ENCODE results near the gene ERMN.

The ERMN gene

GRCh38 chr2:157329524-157329923, 3.9 kb upstream of the ERMN start:
- DNase-seq: peak; percentile 83

DNA sequence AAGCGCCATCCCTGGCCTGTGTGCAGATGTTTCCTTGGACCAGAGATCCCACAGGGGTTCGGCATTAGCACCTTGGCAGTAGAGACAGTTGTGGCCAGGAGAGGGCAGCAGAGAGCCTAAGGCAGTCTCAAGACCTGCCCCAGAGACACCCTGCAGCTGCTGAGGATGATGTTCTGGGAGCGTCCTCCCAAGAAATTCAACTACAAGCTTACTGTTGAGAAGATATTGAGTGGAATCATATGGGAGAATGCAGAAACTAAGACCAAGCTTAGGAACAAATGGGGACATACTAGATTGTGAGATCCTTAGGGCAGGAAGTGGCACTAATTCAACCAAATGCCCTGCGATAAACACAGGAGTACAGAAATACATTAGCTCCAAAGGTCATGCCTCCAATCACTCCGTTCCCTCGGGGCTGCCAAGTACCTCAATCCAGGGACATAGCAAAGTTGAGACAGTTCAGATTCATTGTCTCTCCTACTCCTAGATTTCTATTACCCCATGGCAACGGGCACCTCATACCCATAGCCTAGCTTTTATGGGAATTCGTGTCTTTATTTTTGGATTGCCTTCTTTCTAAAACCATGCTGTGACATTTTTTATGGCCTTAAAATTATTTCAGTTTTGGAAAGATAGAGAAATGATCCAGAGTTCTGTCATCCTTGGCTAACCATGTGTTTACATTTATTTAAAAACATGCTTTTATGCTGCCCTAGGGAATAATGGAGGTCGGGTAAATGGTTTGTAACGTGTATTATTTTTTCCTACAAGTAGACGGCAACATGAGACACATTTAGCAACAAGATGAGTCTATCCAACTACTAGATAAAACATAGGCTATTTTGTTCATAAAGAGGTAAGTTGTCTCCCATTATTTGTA, 2.2 kb upstream of the ERMN start:
- DNase-seq: peak; percentile 67

- no peak for DNase-seq
These were observed 1.6 kb upstream of the ERMN start for GRCh38 chr2:157327200-157327599.

GRCh38 chr2:157326698-157327097, 1.1 kb upstream of the ERMN start:
- no peak for DNase-seq

- DNase-seq: no peak
These were observed 1.2 kb downstream of the ERMN start for GRCh38 chr2:157324331-157324843.

DNA sequence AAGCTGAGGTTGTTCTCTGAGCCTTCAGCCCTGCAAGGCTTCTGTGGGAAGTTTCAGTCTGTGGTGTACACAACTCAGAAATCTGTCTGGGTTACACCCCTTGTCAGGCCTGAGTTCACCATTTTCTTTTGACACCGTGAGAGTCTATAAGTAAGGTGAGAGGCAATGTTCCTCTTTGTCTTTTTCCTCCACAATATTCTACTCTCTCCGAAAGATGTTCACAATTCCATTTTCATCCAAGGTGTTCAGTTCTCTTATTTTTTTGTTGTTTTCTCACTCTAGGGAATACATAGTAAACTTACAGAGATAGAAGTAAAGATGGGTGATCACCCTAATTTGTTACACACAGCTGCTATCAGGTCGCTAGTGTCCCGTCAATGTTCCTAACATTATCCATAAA, 3.2 kb downstream of the ERMN start:
- no peak for DNase-seq

DNA sequence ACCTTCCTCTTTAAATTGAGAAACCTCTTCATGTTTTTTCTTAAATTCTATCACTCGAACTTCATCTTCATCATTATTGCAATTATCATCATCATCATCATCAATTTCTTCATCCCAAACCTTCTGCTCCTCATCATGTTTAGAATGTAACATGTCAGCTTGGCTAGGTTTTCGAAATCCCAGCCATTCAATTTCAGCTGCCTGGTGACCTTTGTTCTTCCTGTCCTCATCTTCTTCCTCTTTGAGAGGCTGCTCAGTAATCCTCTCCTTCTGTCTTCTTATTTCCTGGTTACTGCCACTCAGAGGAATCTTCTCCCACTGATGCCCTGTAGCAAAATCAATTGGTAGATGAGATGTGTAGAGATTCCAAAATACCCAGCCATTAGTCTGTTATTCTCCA, 4.2 kb downstream of the ERMN start:
- no peak for DNase-seq

DNA sequence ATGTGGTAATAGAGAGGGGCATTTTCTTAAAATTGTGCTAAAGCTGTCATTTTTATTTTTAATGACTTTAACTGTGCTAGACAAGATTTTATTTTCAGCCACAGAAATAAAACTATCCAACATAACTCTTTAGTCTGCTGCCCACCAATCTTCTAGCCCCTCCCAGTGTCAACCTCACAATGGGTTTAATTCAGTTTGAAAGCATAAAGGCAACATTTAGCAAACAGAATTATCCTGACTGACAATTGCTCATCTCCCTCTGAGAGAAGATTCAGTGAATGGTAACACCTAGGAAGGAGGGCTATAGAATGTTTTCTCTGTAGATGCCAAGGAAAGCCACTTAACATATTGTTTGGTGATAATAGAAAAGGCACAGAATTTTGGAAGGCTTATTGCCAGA, 5.2 kb downstream of the ERMN start:
- DNase-seq: no peak

DNA sequence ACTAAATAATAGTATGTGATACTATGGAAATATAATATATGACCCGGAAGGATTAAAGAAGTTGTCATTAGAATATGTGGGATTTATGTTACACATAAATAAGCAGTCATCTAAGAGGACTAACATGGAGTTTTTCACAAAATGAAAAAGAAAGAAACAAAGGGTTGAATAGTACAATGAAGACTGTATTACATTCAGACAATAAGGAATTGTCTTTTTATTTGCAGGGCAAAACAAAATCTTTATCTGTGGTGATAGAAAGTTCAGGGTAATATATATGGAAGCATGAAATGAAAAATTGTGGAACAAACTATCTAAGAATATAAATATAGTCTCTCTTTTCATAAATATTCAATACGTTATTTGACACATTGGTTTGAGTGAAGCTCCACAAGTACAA, 5.8 kb downstream of the ERMN start:
- DNase-seq: no peak

DNA sequence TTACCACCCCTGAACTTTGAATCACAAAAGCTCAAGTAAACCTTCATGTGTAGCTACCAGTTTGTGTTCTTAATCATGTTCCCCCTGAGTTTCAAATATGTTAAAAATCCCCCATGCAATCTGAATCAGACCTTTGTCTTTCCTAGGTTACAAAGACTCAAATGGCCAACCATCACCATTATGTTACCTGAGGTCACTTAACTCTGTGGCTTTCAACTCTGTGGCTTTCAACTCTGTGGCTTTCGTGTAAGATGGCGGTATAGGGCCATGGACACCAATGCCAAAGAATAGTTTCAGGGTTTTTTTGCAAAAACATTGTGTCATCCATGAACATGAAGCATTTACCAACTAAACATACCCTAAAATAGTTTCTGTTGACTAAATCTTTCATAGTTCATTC, 6.7 kb downstream of the ERMN start:
- no peak for DNase-seq

DNA sequence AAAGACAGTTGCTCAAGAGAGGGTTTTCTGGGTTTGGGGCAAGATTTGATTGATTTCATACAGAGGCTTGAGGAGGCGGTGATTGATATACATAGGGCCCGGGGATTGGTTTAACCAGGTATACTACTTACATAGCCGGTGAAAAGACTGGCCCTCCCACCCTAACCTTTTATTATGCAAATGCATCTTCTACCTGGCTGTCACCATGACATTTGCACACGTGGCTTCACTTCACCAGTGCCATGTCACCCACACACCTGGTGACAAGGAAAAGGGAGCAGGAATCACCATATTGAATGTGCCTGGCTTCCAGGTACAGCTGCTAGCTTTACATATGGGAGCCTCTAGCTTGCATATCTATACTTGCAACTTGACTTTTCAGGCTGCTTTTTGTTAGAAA, 9.7 kb downstream of the ERMN start:
- no peak for DNase-seq

- no peak for DNase-seq
These were observed 12.6 kb downstream of the ERMN start for GRCh38 chr2:157312866-157313486.

GRCh38 chr2:157311706-157312105, 13.9 kb downstream of the ERMN start:
- no peak for DNase-seq

DNA sequence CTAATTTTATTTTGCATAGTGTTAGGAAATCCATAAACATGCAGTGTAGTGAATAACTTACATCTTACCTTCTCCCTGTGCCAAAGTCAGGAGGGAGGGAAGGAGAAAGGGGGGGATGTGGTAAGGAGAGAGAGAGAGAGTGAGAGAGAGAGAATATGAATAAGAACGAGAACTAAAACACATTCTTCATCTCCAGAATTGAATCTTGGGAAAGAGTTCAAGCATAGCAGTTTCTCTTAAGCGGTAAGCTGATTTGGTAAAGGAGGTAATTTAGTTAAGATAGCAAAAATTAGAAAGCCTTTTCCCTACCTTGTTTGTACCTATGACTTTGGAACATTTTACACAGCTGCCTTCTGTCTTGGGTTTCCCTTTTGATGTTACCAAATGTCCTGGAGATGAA, 15.7 kb downstream of the ERMN start:
- no peak for DNase-seq

- DNase-seq: no peak
These were observed 18.6 kb downstream of the ERMN start for GRCh38 chr2:157307021-157307420.

DNA sequence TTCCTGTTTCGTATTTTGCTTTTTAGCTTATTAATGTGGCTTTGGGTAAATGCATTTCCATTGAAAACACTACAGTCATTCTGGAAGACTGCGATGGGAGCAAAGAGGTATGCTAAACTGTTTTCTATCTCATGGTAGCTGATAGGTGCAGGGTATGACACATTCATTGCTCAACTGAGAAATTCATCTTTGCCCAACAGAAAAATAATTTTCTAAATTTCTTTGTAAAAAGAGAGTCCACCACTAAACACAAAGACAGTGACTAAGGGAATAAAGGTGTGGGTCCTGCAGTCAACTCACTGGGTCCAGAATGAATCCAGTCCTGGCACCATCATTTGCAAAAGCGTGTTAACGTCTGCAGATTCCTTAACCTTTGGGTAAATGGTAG, 19.9 kb downstream of the ERMN start:
- no peak for DNase-seq

DNA sequence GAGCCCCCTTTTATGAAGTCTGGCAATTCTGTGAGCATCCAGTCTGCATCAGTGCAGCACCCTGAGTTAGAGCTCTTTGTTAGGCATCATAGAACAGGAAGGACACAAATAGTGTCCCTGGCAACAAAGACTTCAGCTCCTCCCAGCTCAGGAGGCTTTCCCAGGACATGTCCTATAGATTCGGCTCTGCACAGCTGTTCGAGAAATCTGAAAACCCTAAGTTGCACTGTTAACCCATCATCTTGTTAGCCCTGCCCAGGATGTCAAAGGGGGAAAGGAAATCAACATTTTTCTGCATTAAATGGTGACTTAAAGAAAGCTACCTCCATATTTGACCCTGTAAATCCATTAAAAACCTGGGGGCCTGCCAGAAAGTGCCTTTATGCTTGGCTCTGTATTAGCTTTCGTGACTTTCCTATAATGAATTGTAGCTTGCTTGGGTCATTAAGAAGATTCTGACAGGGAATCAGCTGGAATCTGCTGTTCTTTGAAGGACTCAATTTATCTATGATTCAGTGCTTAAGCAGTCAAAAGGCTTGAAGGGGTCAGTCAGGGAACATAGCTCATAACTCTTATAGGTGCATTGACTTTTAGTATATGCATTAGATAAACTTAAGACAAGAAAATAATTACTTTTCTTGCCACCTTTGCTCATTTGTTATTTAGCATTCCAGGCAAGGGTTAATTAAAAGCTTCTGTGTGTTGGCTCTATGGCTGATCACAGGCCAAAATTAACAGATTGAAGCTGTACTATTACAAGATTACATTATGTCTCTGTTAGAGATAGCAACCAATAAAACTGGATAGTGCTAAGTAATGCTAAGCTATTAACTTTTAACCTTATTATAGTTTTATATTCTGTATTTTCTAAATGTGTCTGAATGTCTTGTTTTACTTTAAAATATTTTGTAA, 20.6 kb downstream of the ERMN start:
- no peak for DNase-seq

- no peak for DNase-seq
These were observed 22.0 kb downstream of the ERMN start for GRCh38 chr2:157303612-157304011.

- peak; percentile 66 for DNase-seq
These were observed 23.0 kb downstream of the ERMN start for GRCh38 chr2:157302492-157303099.

- no peak for DNase-seq
These were observed 24.3 kb downstream of the ERMN start for GRCh38 chr2:157301307-157301706.

- no peak for DNase-seq
These were observed 28.7 kb downstream of the ERMN start for GRCh38 chr2:157296958-157297357.

- DNase-seq: no peak
These were observed 29.1 kb downstream of the ERMN start for GRCh38 chr2:157296490-157296889.

DNA sequence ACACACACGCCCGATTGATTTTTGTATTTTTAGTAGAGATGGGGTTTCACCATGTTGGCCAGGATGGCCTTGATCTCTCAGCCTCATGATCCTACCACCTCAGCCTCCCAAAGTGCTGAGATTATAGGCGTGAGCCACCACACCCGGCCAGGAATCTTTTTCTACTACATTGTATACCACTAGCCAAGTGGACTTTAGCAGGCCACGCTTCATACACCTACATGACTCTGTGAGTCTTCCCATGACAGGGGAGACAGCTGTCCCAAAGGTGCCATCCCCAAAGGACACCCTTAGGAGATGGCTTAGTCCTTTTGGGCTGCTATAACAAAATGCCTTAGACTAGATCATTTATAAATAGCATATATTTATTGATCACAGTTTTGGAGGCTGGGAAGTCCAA, 32.8 kb downstream of the ERMN start:
- DNase-seq: no peak
